Kidney (tissue), 14 donors: Measurements from ENCODE around the gene NOL12. TPM values are rescaled to one million over a fixed set of nuclear protein-coding genes. Genes with fewer than 3 reads are reported as not detected.

ENCODE experiments used
- DNase-seq, 5 donors: peaks; one replicate each; pipeline ENCODE4 v3.0.0-alpha.2; 2013 to 2020
- FAIRE-seq: peaks from 2 replicates; lab custom pipeline; 2012; peaks lifted over from hg19 to GRCh38; lab: Jason Lieb, UNC
- H3K27ac ChIP-seq, 2 donors: one replicate each; pipeline ENCODE4 v1.7.0; 2013; ENCODE audit warnings: low read depth in 2 of 2, low read length in 2 of 2, inconsistent platforms in 1 of 2
- H3K27me3 ChIP-seq: one replicate; pipeline ENCODE4 v1.7.1; 2013; ENCODE audit warnings: low read length, inconsistent platforms; ENCODE audit not compliant: control insufficient read depth, insufficient read depth
- H3K36me3 ChIP-seq, 3 donors: one replicate each; pipeline versions ENCODE4 v1.7.0 to v1.7.1; 2013; ENCODE audit warnings: low read length in 3 of 3, control low read depth in 1 of 3, inconsistent platforms in 1 of 3; ENCODE audit not compliant: insufficient read depth in 3 of 3, control insufficient read depth in 2 of 3
- H3K4me1 ChIP-seq, 3 donors: one replicate each; pipeline versions ENCODE4 v1.7.0 to v1.7.1; 2013; ENCODE audit warnings: low read length in 3 of 3, inconsistent platforms in 1 of 3, low read depth in 1 of 3; ENCODE audit not compliant: control insufficient read depth in 2 of 3, insufficient read depth in 2 of 3
- H3K4me3 ChIP-seq, 3 donors: one replicate each; pipeline versions ENCODE4 v1.7.0 to v1.8.1; 2013; ENCODE audit warnings: low read length in 3 of 3, control low read depth in 1 of 3, inconsistent platforms in 1 of 3
- H3K9ac ChIP-seq, 3 donors: one replicate each; pipeline versions ENCODE4 v1.7.0 to v1.7.1; 2013; ENCODE audit warnings: low read length in 3 of 3, control low read depth in 1 of 3, inconsistent platforms in 1 of 3
- H3K9me3 ChIP-seq, 3 donors: one replicate each; pipeline versions ENCODE4 v1.7.0 to v1.7.1; 2013; ENCODE audit warnings: low read length in 3 of 3, control low read depth in 1 of 3, inconsistent platforms in 1 of 3; ENCODE audit not compliant: control insufficient read depth in 2 of 3, insufficient read depth in 1 of 3
- intact Hi-C: fragments of 100-400 bp; cut with DNase I; formaldehyde crosslinking; loops from one replicate; pipeline ENCODE4 v1.11.1; 2022
- polyA plus RNA-seq: library from polyadenylated mRNA; stranded (reverse); fragments of 350-450 nt; fragmentation: Illumina TruSeq; extraction: RNeasy Lipid Tissue Mini Kit (QIAGEN cat#74804); gene quantifications from one replicate; pipeline ENCODE4 v1.2.3, GENCODE V29; 2014; ENCODE audit warnings: low read depth, low replicate concordance; ENCODE audit not compliant: insufficient read depth
- total RNA-seq: library from RNA; stranded (reverse); fragmentation: NEBNext Ultra II Directional; extraction: Animal tissue kit (Norgen Biotek cat#: 25700); gene quantifications from one replicate; pipeline ENCODE4 v1.2.1, GENCODE V29; 2021
- TF ChIP-seq, protein P1 (sequence below): IDR thresholded peaks from 3 replicates; pipeline ENCODE4 v1.5.1; 2012; ENCODE audit warnings: mild to moderate bottlenecking, moderate library complexity, borderline replicate concordance; ENCODE audit not compliant: insufficient read depth; ENCODE audit errors: extremely low read depth
- donor health status: control.
- donor health status: control.
- donor health status: control.
- donor health status: control.
- donor health status: control.
- donor health status: DM: yes; HTN: yes; CAD: no.
- donor health status: Normal renal cell carcinoma (clear cell type).

The NOL12 gene
- total and polyA plus RNA-seq, 2 donors from 2014 or later, result 26.3 to 27.5 TPM

DNA sequence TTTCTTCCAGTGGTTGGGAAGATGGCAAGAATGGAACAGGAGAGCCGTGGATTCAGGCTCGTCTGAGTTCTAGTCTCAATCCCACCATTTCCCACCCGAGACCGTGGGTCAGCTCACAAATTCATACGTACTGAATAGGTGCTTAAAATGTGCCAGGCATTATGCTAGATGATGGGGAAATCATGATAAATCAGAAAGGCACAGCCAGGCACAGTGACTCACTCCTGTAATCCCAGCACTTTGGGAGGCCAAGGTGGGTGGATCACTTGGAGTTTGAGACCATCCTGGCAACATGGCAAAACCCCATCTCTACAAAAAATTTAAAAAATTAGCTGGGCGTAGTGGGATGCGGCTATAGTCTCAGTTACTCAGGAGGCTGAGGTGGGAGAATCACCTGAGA, 17.8 kb downstream of the NOL12 start:
- intact Hi-C loops, result no loop called here
- Histone ChIP-seq H3K27ac (no peak overlapping the region), H3K27me3 (no peaks in the 10 kb centered on the region), H3K9ac (no peak overlapping the region), H3K4me1 (no peaks in the 10 kb centered on the region), H3K4me3 (no peak overlapping the region), H3K9me3 (no peaks in the 10 kb centered on the region), H3K36me3 (no peaks in the 10 kb centered on the region)
- FAIRE-seq, result no peak
- no peak for DNase-seq
- TF ChIP-seq, protein P1, sequence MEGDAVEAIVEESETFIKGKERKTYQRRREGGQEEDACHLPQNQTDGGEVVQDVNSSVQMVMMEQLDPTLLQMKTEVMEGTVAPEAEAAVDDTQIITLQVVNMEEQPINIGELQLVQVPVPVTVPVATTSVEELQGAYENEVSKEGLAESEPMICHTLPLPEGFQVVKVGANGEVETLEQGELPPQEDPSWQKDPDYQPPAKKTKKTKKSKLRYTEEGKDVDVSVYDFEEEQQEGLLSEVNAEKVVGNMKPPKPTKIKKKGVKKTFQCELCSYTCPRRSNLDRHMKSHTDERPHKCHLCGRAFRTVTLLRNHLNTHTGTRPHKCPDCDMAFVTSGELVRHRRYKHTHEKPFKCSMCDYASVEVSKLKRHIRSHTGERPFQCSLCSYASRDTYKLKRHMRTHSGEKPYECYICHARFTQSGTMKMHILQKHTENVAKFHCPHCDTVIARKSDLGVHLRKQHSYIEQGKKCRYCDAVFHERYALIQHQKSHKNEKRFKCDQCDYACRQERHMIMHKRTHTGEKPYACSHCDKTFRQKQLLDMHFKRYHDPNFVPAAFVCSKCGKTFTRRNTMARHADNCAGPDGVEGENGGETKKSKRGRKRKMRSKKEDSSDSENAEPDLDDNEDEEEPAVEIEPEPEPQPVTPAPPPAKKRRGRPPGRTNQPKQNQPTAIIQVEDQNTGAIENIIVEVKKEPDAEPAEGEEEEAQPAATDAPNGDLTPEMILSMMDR, result no peak

DNA sequence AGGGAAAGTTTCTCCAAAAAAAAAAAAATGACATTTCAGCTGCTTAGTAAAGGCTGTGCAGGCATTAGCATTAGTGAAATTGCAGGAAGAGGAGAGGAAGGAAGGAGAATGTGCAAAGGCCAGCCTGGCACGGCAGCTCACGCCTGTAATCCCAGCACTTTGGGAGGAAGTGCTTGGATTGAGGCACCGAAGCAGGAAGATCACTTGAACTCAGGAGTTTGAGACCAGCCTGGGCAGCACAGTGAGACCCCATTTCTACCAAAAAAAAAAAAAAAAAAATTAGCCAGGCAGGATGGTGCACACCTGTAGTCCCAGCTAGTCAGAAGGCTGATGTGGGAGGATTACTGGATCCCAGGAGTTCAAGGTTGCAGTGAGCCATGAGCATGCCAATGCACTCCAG, 18.5 kb downstream of the NOL12 start:
- Histone ChIP-seq H3K36me3 (no peaks in the 10 kb centered on the region), H3K4me1 (no peaks in the 10 kb centered on the region), H3K9me3 (no peaks in the 10 kb centered on the region), H3K4me3 (no peak overlapping the region), H3K27me3 (no peaks in the 10 kb centered on the region), H3K27ac (no peak overlapping the region), H3K9ac (no peak overlapping the region)
- FAIRE-seq (no peak), DNase-seq (no peak)
- TF ChIP-seq, protein P1, result no peak
- intact Hi-C loops, result no loop called here

DNA sequence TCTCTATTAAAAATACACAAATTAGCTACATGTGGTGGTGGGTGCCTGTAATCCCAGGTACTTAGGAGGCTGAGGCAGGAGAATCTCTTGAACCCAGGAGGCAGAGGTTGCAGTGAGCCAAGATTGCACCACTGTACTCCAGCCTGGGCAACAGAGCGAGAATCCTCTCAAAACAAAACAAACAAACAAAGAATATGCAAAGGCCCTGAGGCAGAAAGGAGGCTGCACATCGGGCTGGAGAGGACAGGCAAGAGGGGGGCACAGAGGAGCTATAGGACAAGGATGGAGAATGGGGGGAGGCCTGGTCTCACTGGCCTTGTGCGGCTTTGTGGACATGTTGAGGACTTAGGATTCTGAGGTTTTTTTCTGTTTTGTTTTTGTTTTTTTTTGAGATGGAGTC, 19.1 kb downstream of the NOL12 start:
- FAIRE-seq, result no peak

More for the DNA sequence above, 19.1 kb downstream of the NOL12 start:
- Histone ChIP-seq H3K9me3 (no peaks in the 10 kb centered on the region), H3K27ac (no peak overlapping the region), H3K4me1 (no peaks in the 10 kb centered on the region), H3K4me3 (no peak overlapping the region), H3K27me3 (no peaks in the 10 kb centered on the region), H3K9ac (no peak overlapping the region), H3K36me3 (no peaks in the 10 kb centered on the region)
- DNase-seq, result no peak
- intact Hi-C loops, result no loop called here
- TF ChIP-seq, protein P1, result no peak
